Right ventricle myocardium inferior (tissue), 1 donor: ENCODE data around the gene SPTBN1. TPM values are rescaled to one million over a fixed set of nuclear protein-coding genes. Genes with fewer than 3 reads are reported as not detected.

Source experiments
- ATAC-seq: fragments of 200-7000 bp; cut with Tn5 transposase; one replicate; pipeline ENCODE4 v1.9.1; 2020; ENCODE audit warnings: mild to moderate bottlenecking, moderate library complexity
- DNase-seq: peaks from one replicate; pipeline ENCODE4 v3.0.0; 2021; ENCODE audit errors: missing footprints
- intact Hi-C: fragments of 100-400 bp; cut with DNase I; formaldehyde crosslinking; loops from one replicate; pipeline ENCODE4 v1.11.0; 2022
- long read RNA-seq: library from polyadenylated mRNA; unstranded; transcript quantifications from one replicate; pipeline ENCODE4 v2.0.0, GENCODE V29; 2021
- total RNA-seq: library from RNA; stranded (reverse); fragmentation: NEBNext Ultra II Directional; extraction: Animal tissue kit (Norgen Biotek cat#: 25700); gene quantifications from one replicate; pipeline ENCODE4 v1.2.1, GENCODE V29; 2021
- donor health status: DM: no; HTN: yes; CAD: no; lungs with severe emphysema.

The SPTBN1 gene
- 439 TPM for total RNA-seq
- long read RNA-seq, full-length matches to known transcripts: 8 of 123 reads
- long read RNA-seq, partial matches to known transcripts: 93 of 123 reads
- long read RNA-seq, other reads (novel, unspliced or antisense): 22 of 123 reads

DNA sequence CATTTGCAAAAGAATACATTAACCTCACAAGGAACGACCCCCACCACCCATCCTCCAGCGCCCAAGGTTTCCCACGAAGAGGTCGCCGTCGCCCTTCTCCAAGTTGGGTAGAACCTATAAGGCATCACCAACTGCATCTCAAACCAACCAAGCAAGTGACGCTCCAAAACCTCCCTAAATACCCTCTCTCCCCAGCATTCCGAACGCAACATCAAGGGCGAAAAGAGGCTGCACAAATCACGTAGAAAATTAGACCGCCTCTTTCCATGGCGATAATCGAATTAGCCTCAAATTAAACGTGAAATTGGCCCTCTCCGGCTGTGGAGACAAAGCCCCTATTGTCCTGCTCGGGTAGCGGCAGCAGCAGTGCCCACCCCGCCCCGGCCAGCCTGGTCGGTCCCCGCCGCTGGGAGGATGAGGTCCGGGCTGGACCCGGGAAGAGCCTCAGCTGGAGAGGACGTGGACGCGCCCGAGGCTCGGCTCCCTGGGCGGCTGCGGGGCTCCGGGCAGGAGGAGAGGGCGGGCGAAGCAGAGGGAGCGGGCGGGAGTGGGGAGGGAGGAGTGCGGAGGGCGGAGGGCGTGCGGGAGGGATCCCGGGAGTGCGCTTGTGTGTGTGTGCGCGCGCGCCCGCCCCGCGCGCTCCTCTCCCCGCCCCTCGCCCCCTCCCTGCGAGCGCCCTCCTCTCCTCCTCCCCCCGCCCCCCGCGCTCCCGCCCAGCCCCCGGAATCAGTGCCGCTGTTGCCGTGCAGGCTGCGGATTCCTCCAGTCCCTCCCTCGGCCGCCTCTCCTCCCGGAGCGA, at the start of gene SPTBN1:
SPTBN1 (plus strand) TSS at position 765 of the 799 bp plus-strand sequence. CDS start 70,092 bp downstream, outside the sequence.
- intact Hi-C loops: loop anchor here (2.0 to 5.0 kb wide), 6 partner anchors 38 to 182 kb away; a partner anchor contains a TSS
- ATAC-seq: peak; percentile 96
- DNase-seq: peak; percentile 94

DNA sequence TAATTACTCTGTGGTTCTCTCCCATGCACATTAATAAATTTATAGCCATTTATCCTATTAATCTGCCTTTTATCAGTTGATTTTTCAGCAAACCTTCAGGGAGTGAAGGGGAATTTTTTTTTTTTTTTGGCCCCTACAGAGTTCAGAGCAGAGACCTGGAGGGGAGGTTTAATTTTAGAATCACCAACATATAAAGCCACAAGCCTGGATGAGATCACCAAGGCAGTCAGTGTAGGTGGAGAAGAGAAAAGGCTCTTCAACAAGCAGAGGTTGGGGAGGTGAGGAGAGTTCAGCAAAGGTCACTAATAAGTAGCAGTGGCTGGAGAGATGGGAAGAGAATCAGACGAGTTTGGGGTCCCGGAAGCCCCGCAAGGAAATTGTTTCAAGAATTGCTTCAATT, 48.4 kb upstream of the SPTBN1 start:
- intact Hi-C loops: no loop called here
- DNase-seq (no peak), ATAC-seq (no peak)

DNA sequence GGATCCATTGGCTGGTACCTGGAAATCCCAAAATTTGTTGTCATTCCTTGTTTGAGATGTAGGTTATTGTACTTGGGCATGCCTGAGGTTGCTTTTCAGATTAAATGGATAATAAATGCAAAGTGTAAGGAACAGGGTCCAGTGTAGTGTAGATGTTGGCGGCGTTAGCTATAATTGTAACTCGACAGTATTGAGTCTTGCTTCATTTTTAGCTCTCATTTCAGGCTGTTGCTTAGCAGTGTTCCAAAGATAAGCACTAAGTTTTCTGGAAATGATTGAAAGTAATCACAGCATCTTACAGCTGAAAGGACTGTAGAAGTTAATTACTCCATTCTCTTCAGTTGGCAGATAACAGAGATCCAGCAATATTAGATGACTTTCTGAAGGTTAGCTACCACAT, 47.8 kb upstream of the SPTBN1 start:
- no peak for ATAC-seq

DNA sequence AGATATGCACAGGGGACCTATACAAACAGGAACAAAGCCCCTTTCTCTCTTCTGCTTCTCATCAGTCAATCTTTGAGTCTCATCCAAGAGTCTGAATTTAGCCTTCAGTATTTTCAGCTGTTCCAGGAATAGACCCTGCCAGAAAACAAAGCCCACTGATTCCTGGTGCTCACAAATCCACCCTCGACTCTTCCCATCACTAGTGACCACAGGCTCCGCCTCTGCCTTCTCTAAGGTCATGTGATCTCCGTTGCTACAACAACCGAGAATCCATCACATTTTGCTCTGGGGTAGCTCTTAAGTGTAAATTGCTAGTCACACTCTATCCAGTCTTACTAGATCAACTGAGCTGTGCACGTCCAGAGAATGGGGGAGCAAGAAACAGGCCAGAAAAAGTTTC, 46.4 kb upstream of the SPTBN1 start:
- ATAC-seq (no peak), DNase-seq (no peak)
- intact Hi-C loops: no loop called here

More for the DNA sequence above, 47.8 kb upstream of the SPTBN1 start:
- DNase-seq: no peak
- intact Hi-C loops: no loop called here

DNA sequence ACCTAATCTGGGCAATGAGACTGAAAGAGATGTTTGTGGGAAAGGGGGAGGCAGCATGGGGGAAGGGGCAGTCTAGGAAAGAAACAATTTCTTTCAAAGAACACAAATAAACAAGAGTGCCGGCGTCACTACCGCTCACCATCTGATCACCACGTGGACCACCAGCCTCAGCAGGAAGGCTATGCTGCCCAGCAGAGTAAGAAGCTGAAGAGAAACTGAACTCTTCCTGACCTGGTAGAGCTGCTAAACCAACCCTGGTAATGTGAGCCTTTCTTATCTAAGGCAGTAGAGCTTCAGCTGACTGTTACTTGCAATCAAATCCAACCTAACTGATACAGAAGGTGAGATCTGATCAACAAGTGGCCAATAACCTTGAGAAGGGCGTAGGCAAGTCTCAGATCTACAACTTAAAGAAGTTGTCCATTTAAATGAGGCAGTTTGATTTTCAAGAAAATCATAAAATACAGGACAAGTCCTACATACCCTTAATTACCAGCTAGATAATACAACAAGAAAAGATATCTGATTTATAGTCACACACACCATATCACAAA, 44.2 kb upstream of the SPTBN1 start:
- intact Hi-C loops: no loop called here
- ATAC-seq (no peak), DNase-seq (no peak)

DNA sequence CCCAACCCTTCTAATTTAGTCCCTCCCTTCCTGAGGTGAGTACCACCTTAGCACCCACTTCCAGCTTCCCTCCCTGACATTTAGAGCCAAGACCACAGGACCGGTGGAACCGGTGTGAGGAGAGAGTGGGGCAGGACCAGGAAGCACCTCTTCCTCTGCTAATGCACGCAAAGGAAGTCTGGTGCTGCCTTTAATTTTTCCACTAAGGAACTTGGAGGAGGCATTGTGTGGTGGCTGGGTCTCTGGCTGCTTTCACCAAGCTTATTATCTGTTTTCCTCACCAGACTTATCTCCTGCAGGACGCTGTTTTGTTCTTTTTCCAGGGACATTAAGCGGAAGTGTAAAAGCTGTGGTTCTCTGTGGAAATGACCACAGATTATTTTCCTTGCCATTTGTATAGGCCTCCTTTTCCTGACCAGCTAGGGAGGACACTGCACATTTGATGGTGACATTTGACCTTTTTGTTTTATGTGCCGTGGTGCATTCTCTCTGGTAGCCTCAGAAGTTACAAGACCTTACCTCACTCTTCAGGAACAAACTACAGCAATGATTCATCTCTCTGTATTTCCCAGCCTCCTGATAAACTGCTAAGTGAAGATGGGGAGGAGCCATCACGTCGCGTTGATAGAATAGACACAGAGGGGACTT, 39.8 kb upstream of the SPTBN1 start:
- DNase-seq (no peak), ATAC-seq (peak; percentile 57)
- intact Hi-C loops: loop anchor here (5.0 kb wide), 1 partner anchor 41 kb away; the partner anchor contains the start of gene SPTBN1

DNA sequence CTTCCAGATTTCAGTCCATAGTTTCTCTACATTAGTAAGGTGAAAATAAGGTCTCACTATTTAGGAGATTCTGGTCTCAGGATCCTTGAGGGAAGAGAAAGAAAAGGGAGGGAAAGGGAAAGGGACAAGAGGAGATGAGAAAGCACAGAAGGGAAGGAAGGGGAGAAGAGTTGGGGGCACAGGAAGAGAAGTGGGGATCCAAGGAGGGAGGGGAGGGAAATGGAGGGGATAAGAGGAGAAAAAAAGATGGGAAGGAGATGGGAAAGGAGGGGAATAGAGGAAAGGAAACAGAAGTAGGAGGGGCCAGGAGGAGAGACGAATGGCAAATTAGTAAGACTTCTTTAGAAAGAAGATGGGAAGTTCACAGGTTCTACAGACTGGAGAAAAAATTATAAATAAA, 39.2 kb upstream of the SPTBN1 start:
- intact Hi-C loops: loop anchor here (5.0 kb wide), 1 partner anchor 40 kb away; the partner anchor contains the start of gene SPTBN1
- DNase-seq (no peak), ATAC-seq (no peak)

GRCh38 chr2:54417577-54417976, 38.5 kb upstream of the SPTBN1 start:
- intact Hi-C loops: loop anchor here (5.0 kb wide), 1 partner anchor 40 kb away; the partner anchor contains the start of gene SPTBN1
- DNase-seq (no peak), ATAC-seq (no peak)

- DNase-seq: no peak
- no peak for ATAC-seq
- intact Hi-C loops: loop anchor here (5.0 kb wide), 1 partner anchor 38 kb away; the partner anchor contains the start of gene SPTBN1
Observed at GRCh38 chr2:54419388-54419787, 36.7 kb upstream of the SPTBN1 start.

DNA sequence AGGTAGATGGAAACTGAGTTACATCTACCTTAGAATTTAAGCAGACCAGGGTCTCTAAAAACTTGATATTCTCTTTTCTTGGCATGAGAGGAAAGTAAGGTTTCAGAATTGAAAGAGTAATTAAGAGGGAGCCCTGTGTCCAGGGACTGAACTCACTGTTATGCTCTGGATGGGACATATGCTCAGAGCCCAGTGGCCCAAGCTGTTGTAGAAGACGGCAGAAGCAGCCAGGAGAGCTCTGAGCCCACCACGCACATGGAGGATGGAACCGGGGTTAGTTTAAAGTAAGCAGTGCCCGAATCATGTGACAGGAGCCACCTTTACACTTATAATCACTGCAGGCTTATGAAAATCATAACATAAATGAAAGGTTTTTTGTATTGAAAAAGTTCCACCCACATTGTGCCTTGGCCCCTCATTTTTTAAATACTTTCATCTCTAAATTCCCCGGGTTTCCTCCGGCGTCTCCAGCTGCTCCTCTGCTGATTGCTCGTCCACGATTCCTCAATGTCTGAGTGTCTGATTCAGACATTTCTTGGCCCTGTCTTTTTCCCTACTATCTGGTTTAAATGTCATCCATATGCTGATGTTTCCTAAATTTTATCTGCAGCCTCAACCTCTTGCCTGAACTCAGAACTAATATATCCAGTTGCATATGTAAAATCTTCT, 36.1 kb upstream of the SPTBN1 start:
- intact Hi-C loops: loop anchor here (5.0 kb wide), 2 partner anchors 37 to 77 kb away; partner anchors contain the start of gene SPTBN1
- ATAC-seq (no peak), DNase-seq (no peak)

GRCh38 chr2:54420524-54421172, 35.5 kb upstream of the SPTBN1 start:
- intact Hi-C loops: loop anchor here (5.0 kb wide), 1 partner anchor 77 kb away; no protein-coding TSS in a partner anchor
- DNase-seq (no peak), ATAC-seq (no peak)

GRCh38 chr2:54422072-54422581, 34.0 kb upstream of the SPTBN1 start:
- intact Hi-C loops: loop anchor here (5.0 kb wide), 1 partner anchor 75 kb away; no protein-coding TSS in a partner anchor
- ATAC-seq: no peak

GRCh38 chr2:54423213-54423612, 32.9 kb upstream of the SPTBN1 start:
- intact Hi-C loops: loop anchor here (5.0 kb wide), 1 partner anchor 74 kb away; no protein-coding TSS in a partner anchor
- DNase-seq (no peak), ATAC-seq (no peak)

More at GRCh38 chr2:54422072-54422581, 34.0 kb upstream of the SPTBN1 start:
- DNase-seq: no peak

- no peak for ATAC-seq
- no peak for DNase-seq
- intact Hi-C loops: loop anchor here (5.0 kb wide), 2 partner anchors 42 to 73 kb away; no protein-coding TSS in a partner anchor
Observed at GRCh38 chr2:54424555-54425163, 31.5 kb upstream of the SPTBN1 start.

DNA sequence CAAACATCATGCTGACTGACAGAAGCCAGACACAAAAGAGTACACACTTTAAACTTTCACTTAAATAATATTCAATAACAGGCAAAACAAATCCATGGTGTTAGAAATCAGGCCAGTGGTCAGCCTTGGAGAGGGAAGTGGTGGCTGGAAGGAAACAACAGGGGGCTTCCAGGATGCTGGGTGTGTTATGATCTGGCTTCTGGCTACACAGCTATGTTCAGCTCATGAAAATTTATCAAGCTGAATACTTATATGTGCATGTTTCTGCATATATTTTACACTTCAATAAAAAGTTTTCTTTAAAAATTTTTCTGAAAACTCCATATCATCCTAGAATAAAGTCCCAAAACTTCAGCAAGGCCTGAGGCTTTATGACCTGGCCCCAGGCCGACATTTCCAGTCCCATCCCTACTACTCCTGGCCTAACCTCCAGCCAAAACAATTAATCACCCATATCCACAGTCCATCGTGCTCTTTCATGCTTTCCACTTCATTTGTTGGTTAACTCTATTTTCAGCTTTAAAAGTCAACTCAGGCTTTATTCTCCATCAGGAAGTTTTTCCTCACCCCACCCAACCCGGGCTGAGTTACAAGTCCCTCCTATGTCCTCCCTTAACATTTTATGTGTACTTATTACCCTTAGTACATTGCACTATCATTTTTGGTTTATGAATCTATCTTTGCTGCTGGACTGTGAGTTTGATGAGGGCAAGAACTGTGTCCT, 27.9 kb upstream of the SPTBN1 start:
- intact Hi-C loops: loop anchor here (5.0 kb wide), 1 partner anchor 46 kb away; no protein-coding TSS in a partner anchor
- DNase-seq (no peak), ATAC-seq (peak; percentile 49)

GRCh38 chr2:54429054-54429453, 27.1 kb upstream of the SPTBN1 start:
- no peak for DNase-seq
- no peak for ATAC-seq
- intact Hi-C loops: loop anchor here (5.0 kb wide), 1 partner anchor 47 kb away; no protein-coding TSS in a partner anchor
